Astrocyte of the cerebellum (primary cell): ENCODE data around the gene CNIH1.
"Not testable (repeated sequence)": the region's sequence is repeated elsewhere in the genome, so short reads cannot be mapped to it uniquely, and the experiment has no call there.

Source experiments
- DNase-seq: peaks from one replicate; pipeline ENCODE4 v3.0.0-alpha.2; 2011; ENCODE audit warnings: low read depth
- H3K4me3 ChIP-seq: 2 replicates; pipeline ENCODE4 v1.5.1; 2011; ENCODE audit warnings: mild to moderate bottlenecking, low read depth, low read length, moderate library complexity
- CTCF ChIP-seq: IDR thresholded peaks from 2 replicates; pipeline ENCODE4 v1.5.1; 2012; ENCODE audit warnings: low read length, low read depth, moderate library complexity, mild to moderate bottlenecking; ENCODE audit errors: missing control alignments
- in situ Hi-C: cut with HindIII; loops from 2 replicates; pipeline ENCODE4 v1.10.0; 2017; ENCODE audit warnings: low sequenced_read_pairs

CNIH1 gene

GRCh38 chr14:54392131-54392859 lies 48.9 kb downstream of the CNIH1 start:
- no peak for DNase-seq
- in situ Hi-C loops, result no loop called here
- no peak for TF ChIP-seq CTCF
- H3K4me3 ChIP-seq, result no peak overlapping the region

GRCh38 chr14:54387328-54387727 lies 53.8 kb downstream of the CNIH1 start:
- H3K4me3 ChIP-seq, result no peak overlapping the region
- TF ChIP-seq CTCF, result no peak
- in situ Hi-C loops, result no loop called here
- DNase-seq, result no peak

- in situ Hi-C loops, result no loop called here
- H3K4me3 ChIP-seq, result no peak overlapping the region
- no peak for TF ChIP-seq CTCF
- no peak for DNase-seq
These were observed 55.6 kb downstream of the CNIH1 start for GRCh38 chr14:54385556-54385955.

- DNase-seq, result no peak
- in situ Hi-C loops, result no loop called here
- TF ChIP-seq CTCF, result no peak
- no peak overlapping the region for H3K4me3 ChIP-seq
These were observed 57.3 kb downstream of the CNIH1 start for GRCh38 chr14:54383835-54384234.

- no peak overlapping the region for H3K4me3 ChIP-seq
- TF ChIP-seq CTCF, result no peak
- in situ Hi-C loops, result no loop called here
- DNase-seq, result no peak
These were observed 59.4 kb downstream of the CNIH1 start for GRCh38 chr14:54381821-54382220.

- DNase-seq, H3K4me3 ChIP-seq, in situ Hi-C loops: not testable (repeated sequence)
These were observed 60.6 kb downstream of the CNIH1 start for GRCh38 chr14:54380558-54380957.

- in situ Hi-C loops, DNase-seq, H3K4me3 ChIP-seq: not testable (repeated sequence)
These were observed 62.3 kb downstream of the CNIH1 start for GRCh38 chr14:54378893-54379292.

GRCh38 chr14:54377501-54377900 lies 63.7 kb downstream of the CNIH1 start:
- in situ Hi-C loops, result no loop called here
- no peak overlapping the region for H3K4me3 ChIP-seq
- TF ChIP-seq CTCF, result no peak
- DNase-seq, result no peak
